Right forelimb (tissue), 1 donor: ENCODE data around the gene CHCHD1.
"Not testable (repeated sequence)": the region's sequence is repeated elsewhere in the genome, so short reads cannot be mapped to it uniquely, and the experiment has no call there.

Experiments used
- DNase-seq: peaks from one replicate; pipeline ENCODE4 v3.0.0-alpha.2; 2018

CHCHD1 gene

GRCh38 chr10:73814276-73814895 is 32.5 kb downstream of the CHCHD1 start:
- DNase-seq: no peak

DNA sequence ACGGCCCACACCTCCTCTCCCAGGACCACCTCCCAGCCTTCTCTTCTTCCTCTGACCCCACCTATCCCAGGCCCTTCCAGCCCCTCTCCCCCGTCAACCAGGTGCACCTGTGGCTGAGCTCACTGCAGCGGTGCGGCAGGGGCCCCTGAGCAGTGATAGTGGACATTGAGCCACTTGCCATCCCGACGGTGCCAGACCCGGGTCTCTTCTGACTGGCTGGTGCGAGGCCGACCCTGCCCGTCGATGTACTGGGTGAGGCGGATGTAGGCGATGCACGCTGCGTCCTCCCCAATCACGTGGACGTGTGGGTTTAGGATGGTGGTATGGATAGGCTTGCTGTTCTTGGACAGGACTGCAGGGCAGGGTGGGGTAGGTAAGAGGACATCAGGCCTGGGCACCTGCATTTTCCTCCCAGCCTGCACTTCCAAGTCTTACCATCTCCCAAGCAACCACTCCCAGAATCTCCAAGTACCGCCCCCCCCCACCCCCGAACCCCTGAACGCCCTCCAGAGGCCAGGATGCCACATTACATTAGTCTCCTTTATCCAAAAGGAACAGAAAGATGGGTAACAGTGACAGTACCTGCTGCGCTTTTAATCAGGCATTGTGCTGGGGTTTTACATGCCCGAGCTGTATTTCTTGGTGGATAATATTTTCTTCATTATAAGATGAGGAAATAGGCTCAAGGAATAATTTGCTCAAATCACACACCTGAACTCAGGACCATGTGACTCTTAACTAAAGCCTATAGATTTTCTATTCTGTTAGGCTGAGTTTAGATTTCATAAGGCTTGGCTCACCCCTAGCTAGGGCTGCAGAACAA is 33.3 kb downstream of the CHCHD1 start:
- no peak for DNase-seq

DNA sequence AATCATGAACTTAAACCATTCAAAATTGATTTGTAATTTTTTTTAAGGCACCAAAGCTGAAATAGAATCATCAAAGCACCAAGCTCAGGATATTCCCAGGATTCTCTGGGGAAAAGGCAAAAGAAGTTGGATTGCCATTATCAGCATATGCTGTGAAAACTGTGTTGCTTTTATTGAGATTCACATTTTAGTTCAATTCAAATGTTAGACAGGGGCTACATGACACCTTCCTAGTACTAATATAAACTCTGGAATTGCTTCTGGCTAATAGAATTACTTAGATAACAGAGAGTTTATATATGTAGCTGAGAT is 33.8 kb downstream of the CHCHD1 start:
- no peak for DNase-seq

DNA sequence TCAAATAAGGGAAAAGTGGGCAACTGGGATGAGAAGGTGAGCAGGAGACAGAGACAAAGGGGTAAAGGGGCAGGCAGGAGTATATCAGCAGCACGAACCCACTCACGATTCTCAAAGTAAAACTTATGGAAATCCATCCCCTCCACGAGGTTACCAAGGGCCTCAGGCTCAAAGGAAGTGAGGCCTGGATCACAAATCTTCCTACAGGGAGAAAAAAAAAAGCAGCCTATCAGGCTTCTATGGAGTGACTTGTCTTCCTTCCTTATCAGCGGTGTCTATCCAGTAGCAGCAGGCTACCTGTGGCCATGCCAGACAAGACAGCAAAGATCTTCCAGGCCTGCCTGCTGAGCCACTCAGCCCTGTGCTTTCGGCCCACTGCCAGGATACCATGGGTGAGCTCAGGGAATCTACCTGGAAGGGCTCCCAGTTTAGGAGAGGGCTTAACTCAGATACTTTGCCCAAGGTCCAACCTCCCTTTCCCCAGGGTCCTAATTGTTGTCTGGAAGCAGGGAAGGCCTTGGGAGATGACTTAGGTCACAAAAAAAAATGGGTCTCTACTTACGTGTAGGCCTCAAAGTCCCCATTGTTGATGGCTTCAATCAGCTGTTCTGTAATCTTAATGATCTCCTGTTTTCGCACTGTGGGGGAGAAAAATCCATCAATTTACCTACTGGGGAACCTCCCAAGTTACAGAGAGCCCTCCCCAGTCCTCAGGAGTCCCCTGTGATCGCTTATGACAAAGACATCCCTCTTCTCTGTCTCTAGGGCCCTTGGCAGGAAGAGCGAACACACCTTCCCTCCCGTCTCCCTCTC is 35.3 kb downstream of the CHCHD1 start:
- no peak for DNase-seq

DNA sequence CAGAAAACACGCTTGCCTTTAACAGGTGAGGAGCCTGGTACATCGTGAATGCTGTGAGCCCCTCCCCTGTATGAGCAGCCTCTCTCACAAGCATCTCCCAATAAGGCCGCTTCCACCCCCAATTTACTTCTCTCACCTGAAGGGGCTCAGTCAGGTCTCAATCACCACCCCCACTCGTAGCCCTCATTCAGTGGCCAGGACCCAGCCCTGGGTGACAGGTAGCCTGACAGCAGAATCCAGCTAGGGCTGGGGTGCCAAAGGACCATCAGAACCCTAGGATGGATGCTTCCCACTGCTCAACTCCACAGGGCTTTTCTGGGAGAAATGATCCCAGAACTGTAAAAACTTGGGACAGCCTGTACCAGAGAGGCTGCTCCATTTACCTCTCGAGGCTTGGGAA is 36.0 kb downstream of the CHCHD1 start:
- no peak for DNase-seq

GRCh38 chr10:73818402-73818801 is 36.6 kb downstream of the CHCHD1 start:
- no peak for DNase-seq

- DNase-seq: no peak
Measured at GRCh38 chr10:73819081-73819480, 37.2 kb downstream of the CHCHD1 start.

- no peak for DNase-seq
Measured at GRCh38 chr10:73819513-73820093, 37.8 kb downstream of the CHCHD1 start.

GRCh38 chr10:73823391-73823790 is 41.5 kb downstream of the CHCHD1 start:
- no peak for DNase-seq

DNA sequence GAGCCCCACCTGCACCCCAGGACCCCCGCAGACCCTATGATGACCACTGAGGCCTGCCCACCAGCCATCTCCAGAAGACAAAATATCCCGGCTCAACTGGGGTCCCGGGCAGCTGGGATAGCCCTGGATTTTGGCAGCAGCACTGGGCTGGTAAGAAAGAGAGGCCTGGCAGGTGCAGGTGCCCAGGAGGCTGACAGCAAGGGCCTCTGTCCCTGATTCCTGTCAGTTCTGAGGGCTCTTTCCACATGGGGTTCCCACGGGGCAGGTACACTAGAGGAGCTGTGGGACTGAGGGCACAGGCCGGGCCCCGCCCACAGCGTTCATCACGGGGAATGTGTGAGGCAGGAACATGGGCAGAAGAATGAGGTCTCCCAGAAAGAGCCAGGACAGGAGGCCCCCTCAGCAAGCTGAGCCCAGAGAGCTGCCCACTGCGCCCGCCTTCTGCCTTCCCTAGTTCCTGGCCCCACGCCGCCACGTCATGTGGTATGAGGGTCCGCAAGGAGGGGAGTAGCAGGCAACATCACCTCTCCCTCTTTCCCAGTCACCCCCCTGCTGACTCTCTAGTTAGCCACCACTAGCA is 42.4 kb downstream of the CHCHD1 start:
- no peak for DNase-seq

DNA sequence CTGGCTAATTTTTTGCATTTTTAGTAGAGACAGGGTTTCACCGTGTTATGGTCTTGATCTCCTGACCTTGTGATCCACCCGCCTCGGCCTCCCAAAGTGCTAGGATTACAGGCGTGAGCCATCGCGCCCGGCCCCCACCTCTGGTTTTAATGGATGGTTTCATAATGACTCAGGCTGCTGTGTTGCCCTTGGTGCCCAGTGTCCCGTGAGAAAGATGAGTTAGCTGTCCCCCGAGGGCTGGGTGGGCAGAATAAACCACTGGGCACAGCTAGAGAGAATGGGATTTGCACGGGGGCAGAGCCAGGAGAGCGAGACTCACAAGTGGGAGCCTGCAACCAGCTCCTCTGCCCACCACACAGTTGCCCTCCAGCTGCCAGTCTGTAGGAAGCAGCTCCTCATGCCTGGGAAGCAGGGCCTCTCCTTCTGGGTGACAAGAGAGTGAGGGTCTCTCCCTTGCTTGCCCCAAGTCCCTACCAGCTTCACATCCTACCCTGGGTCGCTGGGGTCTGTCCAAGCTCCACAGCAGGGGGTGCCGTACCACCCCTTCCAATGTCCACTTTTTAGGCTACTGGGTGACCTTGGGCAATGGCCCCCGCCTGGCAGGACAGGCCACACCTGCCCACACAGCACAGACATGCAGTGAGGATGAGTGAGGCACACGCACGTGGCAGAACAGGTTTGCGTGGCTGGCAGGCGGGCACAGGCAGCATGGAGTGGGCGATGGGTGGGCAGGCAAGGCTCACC is 45.7 kb downstream of the CHCHD1 start:
- no peak for DNase-seq

DNA sequence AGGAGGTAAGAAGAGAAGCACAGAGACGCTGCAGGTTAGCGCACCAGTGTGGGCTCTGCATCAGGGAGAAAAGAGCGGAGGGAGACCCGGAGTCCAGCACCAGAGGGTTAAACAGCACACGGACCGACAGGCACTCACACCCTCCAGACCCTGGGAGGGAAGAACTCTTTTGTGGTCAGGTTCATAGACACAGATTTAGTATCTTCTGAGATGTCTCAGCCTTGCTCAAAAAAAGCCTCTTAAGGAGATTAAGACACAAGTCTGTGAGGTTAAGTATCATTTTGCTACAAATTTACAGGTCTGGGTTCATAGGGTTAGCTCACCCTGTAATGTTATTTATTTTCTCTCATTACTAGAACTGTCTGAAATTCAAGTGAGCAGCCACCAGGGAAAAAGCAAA is 46.3 kb downstream of the CHCHD1 start:
- no peak for DNase-seq

- not testable (repeated sequence) for DNase-seq
Measured at GRCh38 chr10:73829090-73829489, 47.2 kb downstream of the CHCHD1 start.
